Upper lobe of left lung (tissue), 6 donors: ENCODE results near the gene EVA1A. TPM values are rescaled to one million over a fixed set of nuclear protein-coding genes. Genes with fewer than 3 reads are reported as not detected.

Source experiments
- ATAC-seq, 2 donors: fragments of 200-7000 bp; cut with Tn5 transposase; one replicate each; pipeline ENCODE4 v1.9.1; 2022; ENCODE audit warnings: mild to moderate bottlenecking in 2 of 2, moderate library complexity in 2 of 2; ENCODE audit not compliant: low FRiP score in 2 of 2
- DNase-seq, 2 donors: peaks; one replicate each; pipeline ENCODE4 v3.0.0-alpha.2; 2019 to 2020
- H3K27ac ChIP-seq, 4 donors: fragments of 200-600 bp; sonication (generic); one replicate each; pipeline ENCODE4 v1.5.1; 2016 to 2019
- H3K27me3 ChIP-seq, 4 donors: fragments of 200-600 bp; sonication (generic); one replicate each; pipeline ENCODE4 v1.5.1; 2017 to 2019
- H3K36me3 ChIP-seq, 4 donors: fragments of 200-600 bp; sonication (generic); one replicate each; pipeline ENCODE4 v1.5.1; 2016 to 2019
- H3K4me1 ChIP-seq, 4 donors: fragments of 200-600 bp; sonication (generic); one replicate each; pipeline ENCODE4 v1.5.1; 2018 to 2019
- H3K4me3 ChIP-seq, 4 donors: fragments of 200-600 bp; sonication (generic); one replicate each; pipeline ENCODE4 v1.5.1; 2017 to 2019; ENCODE audit warnings: mild to moderate bottlenecking in 2 of 4, moderate library complexity in 1 of 4
- H3K9me3 ChIP-seq, 4 donors: fragments of 200-600 bp; sonication (generic); one replicate each; pipeline ENCODE4 v1.5.1; 2018 to 2019
- EP300 ChIP-seq, 4 donors: sonication (generic); formaldehyde crosslinking; IDR thresholded peaks; one replicate each; pipeline ENCODE4 v1.5.1; 2017; ENCODE audit warnings: antibody characterized with exemption in 4 of 4, control low read depth in 2 of 4
- POLR2A ChIP-seq, 4 donors: fragments of 450-650 bp; IDR thresholded peaks; one replicate each; pipeline ENCODE4 v1.5.1; 2016 to 2017; ENCODE audit warnings: antibody characterized with exemption in 4 of 4, mild to moderate bottlenecking in 2 of 4
- POLR2AphosphoS5 ChIP-seq, 2 donors: sonication (generic); formaldehyde crosslinking; IDR thresholded peaks; one replicate each; pipeline ENCODE4 v1.5.1; 2017; ENCODE audit warnings: antibody characterized with exemption in 2 of 2
- WGBS, 2 donors: methylation state at CpG; one replicate each; pipeline ENCODE4 v1.1.5; 2017 to 2018; 5-methylcytosine and 5-hydroxymethylcytosine counted together
- total RNA-seq, 6 donors: library from RNA; depleted of rRNA in 4 of 6; stranded (reverse); fragments of >200 nt in 4 of 6; gene quantifications; one replicate each; pipeline versions ENCODE4 v1.1.0 to v1.2.1, GENCODE V29; 2016 to 2021
- TF ChIP-seq, protein P1 (sequence below), 6 experiments: fragments of 450-650 bp in 4 of 6; fragments of 200-600 bp in 2 of 6; sonication (generic) in 2 of 6; IDR thresholded peaks; one replicate each; pipeline ENCODE4 v1.5.1; 2016 to 2019; ENCODE audit warnings: antibody characterized with exemption in 6 of 6
- donor health status: DM: no; HTN: no; CAD: no; lungs with moderate emphysema.
- donor health status: DM: no; HTN: yes; CAD: no; lungs with severe emphysema.

EVA1A gene
- total RNA-seq, 6 donors from 2014 or later = 30.4 to 96.9 (median 55.0) TPM

- no peak overlapping the region for H3K4me3 ChIP-seq
- H3K27ac ChIP-seq = no peak overlapping the region
- H3K4me1 ChIP-seq = no peaks in the 10 kb centered on the region
- no peaks in the 10 kb centered on the region for H3K36me3 ChIP-seq
- TF ChIP-seq EP300 (IDR thresholded peaks at IDR 0.05) (no peak), POLR2AphosphoS5 (IDR thresholded peaks at IDR 0.05) (no peak), POLR2A (IDR thresholded peaks at IDR 0.05) (no peak)
- TF ChIP-seq, protein P1, sequence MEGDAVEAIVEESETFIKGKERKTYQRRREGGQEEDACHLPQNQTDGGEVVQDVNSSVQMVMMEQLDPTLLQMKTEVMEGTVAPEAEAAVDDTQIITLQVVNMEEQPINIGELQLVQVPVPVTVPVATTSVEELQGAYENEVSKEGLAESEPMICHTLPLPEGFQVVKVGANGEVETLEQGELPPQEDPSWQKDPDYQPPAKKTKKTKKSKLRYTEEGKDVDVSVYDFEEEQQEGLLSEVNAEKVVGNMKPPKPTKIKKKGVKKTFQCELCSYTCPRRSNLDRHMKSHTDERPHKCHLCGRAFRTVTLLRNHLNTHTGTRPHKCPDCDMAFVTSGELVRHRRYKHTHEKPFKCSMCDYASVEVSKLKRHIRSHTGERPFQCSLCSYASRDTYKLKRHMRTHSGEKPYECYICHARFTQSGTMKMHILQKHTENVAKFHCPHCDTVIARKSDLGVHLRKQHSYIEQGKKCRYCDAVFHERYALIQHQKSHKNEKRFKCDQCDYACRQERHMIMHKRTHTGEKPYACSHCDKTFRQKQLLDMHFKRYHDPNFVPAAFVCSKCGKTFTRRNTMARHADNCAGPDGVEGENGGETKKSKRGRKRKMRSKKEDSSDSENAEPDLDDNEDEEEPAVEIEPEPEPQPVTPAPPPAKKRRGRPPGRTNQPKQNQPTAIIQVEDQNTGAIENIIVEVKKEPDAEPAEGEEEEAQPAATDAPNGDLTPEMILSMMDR (IDR thresholded peaks at IDR 0.05) = no peak
- H3K9me3 ChIP-seq = no peaks in the 10 kb centered on the region
- H3K27me3 ChIP-seq = no peaks in the 10 kb centered on the region
- ATAC-seq (no peak), DNase-seq (no peak)
- 97 to 100% methylated on average over 2 to 3 of the region's 3 CpGs for WGBS, 2 donors
These were observed 23.1 kb downstream of the EVA1A start for GRCh38 chr2:75537658-75538057.

GRCh38 chr2:75533135-75533534 is 27.6 kb downstream of the EVA1A start:
- no peaks in the 10 kb centered on the region for H3K27me3 ChIP-seq
- H3K9me3 ChIP-seq = no peaks in the 10 kb centered on the region
- WGBS, 2 donors = 93 to 95% methylated on average over 3 of the region's 3 CpGs
- no peak overlapping the region for H3K4me3 ChIP-seq
- no peaks in the 10 kb centered on the region for H3K36me3 ChIP-seq
- TF ChIP-seq EP300 (IDR thresholded peaks at IDR 0.05) (no peak), POLR2A (IDR thresholded peaks at IDR 0.05) (no peak), POLR2AphosphoS5 (IDR thresholded peaks at IDR 0.05) (no peak)
- TF ChIP-seq, protein P1 (IDR thresholded peaks at IDR 0.05) = no peak
- ATAC-seq = no peak
- no peaks in the 10 kb centered on the region for H3K4me1 ChIP-seq
- H3K27ac ChIP-seq = no peak overlapping the region
- no peak for DNase-seq

DNA sequence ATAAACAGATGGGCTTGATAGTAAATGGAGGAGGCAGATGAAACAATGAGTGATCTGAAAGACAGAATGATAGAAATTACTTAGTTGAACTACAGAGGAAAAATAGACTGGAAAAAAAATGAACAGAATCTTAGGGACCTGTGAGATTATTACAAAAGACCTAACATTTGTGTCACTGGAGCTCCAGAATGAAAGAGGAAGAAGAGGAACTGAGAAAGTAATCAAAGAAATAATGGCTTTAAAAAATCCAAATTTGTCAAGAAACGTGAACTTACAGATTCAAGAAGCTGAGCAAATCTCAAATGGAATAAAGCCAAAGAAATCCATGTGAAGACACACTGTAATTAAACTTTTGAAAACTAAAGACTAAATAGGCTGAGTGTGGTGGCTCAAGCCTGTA is 28.3 kb downstream of the EVA1A start:
- TF ChIP-seq, protein P1 (IDR thresholded peaks at IDR 0.05) = no peak
- TF ChIP-seq POLR2AphosphoS5 (IDR thresholded peaks at IDR 0.05) (no peak), POLR2A (IDR thresholded peaks at IDR 0.05) (no peak)
- no peaks in the 10 kb centered on the region for H3K4me1 ChIP-seq

GRCh38 chr2:75528221-75528977 is 32.3 kb downstream of the EVA1A start:
- TF ChIP-seq, protein P1 (IDR thresholded peaks at IDR 0.05) = no peak
- no peak for TF ChIP-seq POLR2AphosphoS5 (IDR thresholded peaks at IDR 0.05)
- TF ChIP-seq POLR2A (IDR thresholded peaks at IDR 0.05) = no peak
- no peak for TF ChIP-seq EP300 (IDR thresholded peaks at IDR 0.05)
- Histone ChIP-seq H3K36me3 (no peaks in the 10 kb centered on the region), H3K4me1 (no peaks in the 10 kb centered on the region), H3K4me3 (no peak overlapping the region), H3K27me3 (no peaks in the 10 kb centered on the region), H3K9me3 (no peaks in the 10 kb centered on the region), H3K27ac (no peak overlapping the region)
- 93 to 95% methylated on average over 3 to 5 of the region's 5 CpGs for WGBS, 2 donors
- DNase-seq (no peak), ATAC-seq (no peak)

More for the DNA sequence above, 28.3 kb downstream of the EVA1A start:
- H3K36me3 ChIP-seq = no peaks in the 10 kb centered on the region
- WGBS, 2 donors = 52 to 68% methylated on average over 1 of the region's 1 CpG
- H3K27me3 ChIP-seq = no peaks in the 10 kb centered on the region
- DNase-seq (no peak), ATAC-seq (no peak)
- H3K9me3 ChIP-seq = no peaks in the 10 kb centered on the region
- H3K27ac ChIP-seq = no peak overlapping the region
- H3K4me3 ChIP-seq = no peak overlapping the region

GRCh38 chr2:75527676-75528075 is 33.1 kb downstream of the EVA1A start:
- Histone ChIP-seq H3K36me3 (no peaks in the 10 kb centered on the region), H3K27me3 (no peaks in the 10 kb centered on the region), H3K4me1 (no peaks in the 10 kb centered on the region), H3K4me3 (no peak overlapping the region), H3K9me3 (no peaks in the 10 kb centered on the region), H3K27ac (no peak overlapping the region)
- 79 to 83% methylated on average over 1 of the region's 1 CpG for WGBS, 2 donors
- TF ChIP-seq POLR2A (IDR thresholded peaks at IDR 0.05) = no peak
- TF ChIP-seq EP300 (IDR thresholded peaks at IDR 0.05) = no peak
- ATAC-seq (no peak), DNase-seq (no peak)
